ENCODE data around the gene SERTM2. TPM values are rescaled to one million over a fixed set of nuclear protein-coding genes. Genes with fewer than 3 reads are reported as not detected.
A peak's percentile ranks its signal among the peaks of the same experiment; 100 is the strongest.

The SERTM2 gene
- total RNA-seq (0.35 TPM), polyA plus RNA-seq (ENCODE audit: insufficient read depth, low read depth, low replicate concordance) (0.22 TPM)
- long read RNA-seq, donor 1: 0 reads
- long read RNA-seq, donor 2: 0 reads
- long read RNA-seq, donor 3: 0 reads
- long read RNA-seq, donor 4: 0 reads
- long read RNA-seq, donor 5: 0 reads
- long read RNA-seq, donor 6: 0 reads
- long read RNA-seq, donor 7: 0 reads
- long read RNA-seq, donor 8: 0 reads
- long read RNA-seq, donor 9: 0 reads
- long read RNA-seq, donor 10: 0 reads

- no peak for TF ChIP-seq CTCF (IDR thresholded peaks at IDR 0.05; ENCODE audit: borderline replicate concordance, extremely low read depth, insufficient read depth)
- Histone ChIP-seq H3K27ac (ENCODE audit: low read depth in 2 of 2, low read length in 2 of 2) (no peak within 1 kb of the TSS), H3K9ac (ENCODE audit: low read length in 3 of 3) (no peak within 1 kb of the TSS), H3K4me1 (ENCODE audit: control insufficient read depth in 2 of 3, insufficient read depth in 2 of 3, low read depth in 1 of 3, low read length in 3 of 3) (no peaks in the 10 kb centered on the region), H3K27me3 (ENCODE audit: control insufficient read depth, insufficient read depth, low read length) (peaks cover 4% of the 10 kb centered on the region), H3K36me3 (ENCODE audit: control insufficient read depth in 2 of 3, insufficient read depth in 3 of 3, low read length in 3 of 3) (no peaks in the 10 kb centered on the region), H3K9me3 (ENCODE audit: control insufficient read depth in 2 of 3, insufficient read depth in 1 of 3, low read length in 3 of 3) (no peaks in the 10 kb centered on the region), H3K4me3 (ENCODE audit: low read length in 3 of 3) (no peak within 1 kb of the TSS)
- DNase-seq (no peak), FAIRE-seq (no peak)
- intact Hi-C loops (cut with DNase I): no loop called here
Observed at GRCh38 chrX:111511477-111511876, at the start of gene SERTM2. Gene SERTM2 (plus strand): TSS chrX:111511645. CDS start chrX:111518858, 7,213 bp downstream.

GRCh38 chrX:111465669-111466068 lies 45.8 kb upstream of the SERTM2 start:
- no peak overlapping the region for H3K27ac ChIP-seq (ENCODE audit: low read depth in 2 of 2, low read length in 2 of 2)
- H3K4me1 ChIP-seq (ENCODE audit: control insufficient read depth in 2 of 3, insufficient read depth in 2 of 3, low read depth in 1 of 3, low read length in 3 of 3): no peaks in the 10 kb centered on the region
- H3K9ac ChIP-seq (ENCODE audit: low read length in 3 of 3): no peak overlapping the region
- DNase-seq (no peak), FAIRE-seq (no peak)
- H3K9me3 ChIP-seq (ENCODE audit: control insufficient read depth in 2 of 3, insufficient read depth in 1 of 3, low read length in 3 of 3): no peaks in the 10 kb centered on the region
- no peak for TF ChIP-seq CTCF (IDR thresholded peaks at IDR 0.05; ENCODE audit: borderline replicate concordance, extremely low read depth, insufficient read depth)
- intact Hi-C loops (cut with DNase I): no loop called here
- no peaks in the 10 kb centered on the region for H3K36me3 ChIP-seq (ENCODE audit: control insufficient read depth in 2 of 3, insufficient read depth in 3 of 3, low read length in 3 of 3)
- H3K27me3 ChIP-seq (ENCODE audit: control insufficient read depth, insufficient read depth, low read length): peaks cover 2% of the 10 kb centered on the region
- H3K4me3 ChIP-seq (ENCODE audit: low read length in 3 of 3): no peak overlapping the region

DNA sequence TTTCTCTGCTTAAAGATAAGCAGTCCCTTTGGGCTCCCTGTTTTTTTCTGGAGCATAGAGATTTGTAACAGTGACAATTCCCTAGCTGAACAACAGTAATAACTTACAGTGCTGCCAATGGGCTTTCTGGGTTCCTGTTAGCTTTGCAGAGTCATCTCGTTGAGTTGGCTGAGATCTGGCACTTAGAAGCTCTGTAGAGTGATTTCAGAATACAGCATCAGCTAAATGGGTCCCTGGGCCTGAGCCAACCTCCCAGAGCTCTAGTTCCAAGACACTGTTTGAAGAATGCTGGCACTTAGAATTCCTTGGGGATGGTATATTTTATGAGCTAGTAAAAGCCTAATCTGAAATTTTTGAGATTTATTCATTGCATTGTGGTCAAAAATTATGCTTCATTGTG lies 43.5 kb upstream of the SERTM2 start:
- Histone ChIP-seq H3K9me3 (ENCODE audit: control insufficient read depth in 2 of 3, insufficient read depth in 1 of 3, low read length in 3 of 3) (no peaks in the 10 kb centered on the region), H3K4me3 (ENCODE audit: low read length in 3 of 3) (no peak overlapping the region), H3K36me3 (ENCODE audit: control insufficient read depth in 2 of 3, insufficient read depth in 3 of 3, low read length in 3 of 3) (no peaks in the 10 kb centered on the region), H3K4me1 (ENCODE audit: control insufficient read depth in 2 of 3, insufficient read depth in 2 of 3, low read depth in 1 of 3, low read length in 3 of 3) (no peaks in the 10 kb centered on the region), H3K27ac (ENCODE audit: low read depth in 2 of 2, low read length in 2 of 2) (no peak overlapping the region), H3K27me3 (ENCODE audit: control insufficient read depth, insufficient read depth, low read length) (peaks cover 2% of the 10 kb centered on the region), H3K9ac (ENCODE audit: low read length in 3 of 3) (no peak overlapping the region)
- intact Hi-C loops (cut with DNase I): no loop called here
- no peak for FAIRE-seq
- no peak for TF ChIP-seq CTCF (IDR thresholded peaks at IDR 0.05; ENCODE audit: borderline replicate concordance, extremely low read depth, insufficient read depth)
- DNase-seq: peak in 1 of 5 donors; percentile 40

Data from kidney (tissue), 22 donors.